D341Med (cell line): ENCODE results near the gene TBC1D3K.
"Not testable (repeated sequence)": the region's sequence is repeated elsewhere in the genome, so short reads cannot be mapped to it uniquely, and the experiment has no call there.

Experiments used
- DNase-seq: peaks from one replicate; pipeline ENCODE4 v3.0.0; 2012; ENCODE audit warnings: low spot score

TBC1D3K gene

DNA sequence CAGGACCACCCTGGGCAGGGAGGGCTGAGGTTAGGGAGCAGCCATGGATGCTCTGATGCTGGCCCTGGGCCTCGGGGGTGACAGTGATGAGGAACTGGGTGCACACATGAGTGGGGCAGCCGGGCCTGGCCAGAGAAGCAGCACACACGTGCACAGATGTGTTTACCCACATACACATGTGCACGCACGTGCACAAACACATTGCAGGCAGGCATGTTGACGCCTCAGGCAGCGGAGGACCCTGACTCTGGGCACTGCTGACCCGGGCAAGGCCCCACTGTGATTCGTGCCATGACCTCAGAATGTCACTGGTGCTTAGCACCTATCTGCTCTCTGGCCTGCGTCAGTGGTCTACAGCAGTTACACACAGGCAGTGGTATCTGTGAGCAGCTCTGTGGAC, at the start of gene TBC1D3K:
Gene TBC1D3K (plus strand): TSS at position 301 of the 400 bp plus-strand sequence. CDS start 1,585 bp downstream, outside the sequence.
- not testable (repeated sequence) for DNase-seq

DNA sequence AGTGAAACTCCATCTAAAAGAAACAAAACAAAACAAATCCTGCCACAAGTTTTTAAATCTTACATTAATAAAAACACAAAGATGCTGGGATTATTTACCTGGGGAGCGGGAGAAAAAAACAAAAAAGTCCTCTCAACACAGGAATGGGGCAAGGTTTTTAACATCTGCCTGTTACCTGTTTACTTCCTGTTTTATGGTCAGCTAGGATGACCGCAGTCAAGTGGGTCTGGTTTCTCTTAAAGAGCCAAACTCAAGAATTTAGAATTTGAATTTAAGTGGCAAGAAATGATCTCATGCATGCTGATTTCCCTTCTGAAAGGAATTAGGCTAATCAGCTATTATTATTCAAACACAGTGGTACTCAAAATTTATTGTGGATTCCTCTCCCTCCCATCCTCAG, 39.7 kb upstream of the TBC1D3K start:
- DNase-seq = no peak

GRCh38 chr17:37885136-37885535, 39.1 kb upstream of the TBC1D3K start:
- no peak for DNase-seq

- DNase-seq = no peak
These were observed 35.3 kb upstream of the TBC1D3K start for GRCh38 chr17:37888881-37889280.

- DNase-seq = not testable (repeated sequence)
These were observed 27.3 kb upstream of the TBC1D3K start for GRCh38 chr17:37896961-37897360.
